Small intestine (tissue), 7 donors: ENCODE data around the gene ABI3BP. TPM values are rescaled to one million over a fixed set of nuclear protein-coding genes. Genes with fewer than 3 reads are reported as not detected.
A peak's percentile ranks its signal among the peaks of the same experiment; 100 is the strongest.

Experiments
- DNase-seq, 2 donors: peaks; one replicate each; pipeline versions ENCODE4 v3.0.0 to v3.0.0-alpha.2; 2013
- FAIRE-seq: peaks from 2 replicates; lab custom pipeline; 2012; peaks lifted over from hg19 to GRCh38; lab: Jason Lieb, UNC
- H3K27ac ChIP-seq, 3 donors: one replicate each; pipeline ENCODE4 v1.5.1; 2013; ENCODE audit warnings: low read length in 2 of 3, mild to moderate bottlenecking in 2 of 3, control low read depth in 1 of 3, inconsistent platforms in 1 of 3, low read depth in 1 of 3, moderate library complexity in 1 of 3
- H3K27me3 ChIP-seq, 3 donors: one replicate each; pipeline ENCODE4 v1.6.1; 2013; ENCODE audit warnings: low read length in 3 of 3, inconsistent platforms in 1 of 3; ENCODE audit not compliant: control insufficient read depth in 3 of 3, insufficient read depth in 3 of 3
- H3K36me3 ChIP-seq, 3 donors: one replicate each; pipeline ENCODE4 v1.6.1; 2013; ENCODE audit warnings: low read length in 3 of 3, inconsistent platforms in 1 of 3, low read depth in 1 of 3, mild to moderate bottlenecking in 1 of 3, moderate library complexity in 1 of 3; ENCODE audit not compliant: control insufficient read depth in 3 of 3, insufficient read depth in 2 of 3
- H3K4me1 ChIP-seq, 3 donors: one replicate each; pipeline ENCODE4 v1.6.1; 2013; ENCODE audit warnings: low read length in 2 of 3, inconsistent platforms in 1 of 3, low read depth in 1 of 3, mild to moderate bottlenecking in 1 of 3, moderate library complexity in 1 of 3; ENCODE audit not compliant: control insufficient read depth in 3 of 3, insufficient read depth in 2 of 3
- H3K4me3 ChIP-seq, 3 donors: one replicate each; pipeline ENCODE4 v1.5.1; 2013; ENCODE audit warnings: low read length in 3 of 3, control low read depth in 1 of 3, inconsistent platforms in 1 of 3, low read depth in 1 of 3, mild to moderate bottlenecking in 1 of 3, moderate library complexity in 1 of 3
- H3K9me3 ChIP-seq, 2 donors: one replicate each; pipeline ENCODE4 v1.6.1; 2013; ENCODE audit warnings: low read depth in 1 of 2, low read length in 1 of 2; ENCODE audit not compliant: control insufficient read depth in 2 of 2, insufficient read depth in 1 of 2
- WGBS, 3 donors: extraction: QIAGEN DNeasy Blood & Tissue Kit; methylation state at CpG; one replicate each; pipeline ENCODE4 v1.1.7; 2013; 5-methylcytosine and 5-hydroxymethylcytosine counted together
- polyA plus RNA-seq, 4 donors: library from polyadenylated mRNA; stranded (reverse) in 3 of 4; unstranded in 1 of 4; fragments of 200-250 nt in 3 of 4; fragments of 120-200 nt in 1 of 4; gene quantifications; one replicate each; pipeline versions ENCODE4 v1.2.1 to v1.2.3, GENCODE V29; 2013
- donor health status: healthy with polysubstance abuse.
- donor health status: control.
- donor health status: control.
- donor health status: Bipolar disorder and iron deficiency.
- donor health status: healthy.

The ABI3BP gene
- polyA plus RNA-seq, 4 donors: 0.54 to 122 (median 14.4) TPM; not detected in 1

GRCh38 chr3:100761211-100761942 lies 231.8 kb downstream of the ABI3BP start:
- H3K36me3 ChIP-seq: no peaks in the 10 kb centered on the region
- 25 to 36% (median 35%) methylated on average over 1 of the region's 1 CpG for WGBS, 3 donors
- FAIRE-seq: no peak

DNA sequence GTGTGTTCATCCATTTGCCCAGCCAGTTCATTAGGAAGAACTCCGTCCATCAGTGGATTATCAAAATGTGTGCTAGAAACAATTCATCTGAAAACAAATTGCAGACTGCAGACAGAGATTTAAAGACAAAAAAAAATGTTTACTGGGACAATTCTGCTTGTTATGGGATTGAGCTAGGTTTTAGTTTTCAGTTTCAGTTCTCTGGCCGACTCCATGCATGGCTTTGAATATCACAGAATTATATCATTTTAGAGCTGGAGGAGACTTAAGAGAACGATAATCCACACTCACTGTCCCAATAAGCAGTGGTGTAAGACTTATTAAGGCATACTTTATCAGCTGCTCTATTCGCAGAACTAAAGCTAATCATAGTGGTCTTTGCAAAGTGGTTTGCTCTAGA lies 232.8 kb downstream of the ABI3BP start:
- 16 to 43% (median 38%) methylated on average over 4 of the region's 4 CpGs for WGBS, 3 donors
- FAIRE-seq: no peak
- no peaks in the 10 kb centered on the region for H3K9me3 ChIP-seq
- H3K27ac ChIP-seq: peak overlapping the region in 1 of 3 donors; percentile 11
- H3K36me3 ChIP-seq: no peaks in the 10 kb centered on the region
- DNase-seq: no peak
- no peaks in the 10 kb centered on the region for H3K27me3 ChIP-seq
- H3K4me1 ChIP-seq: no peaks in the 10 kb centered on the region
- no peak overlapping the region for H3K4me3 ChIP-seq

More at GRCh38 chr3:100761211-100761942, 231.8 kb downstream of the ABI3BP start:
- H3K27ac ChIP-seq: no peak overlapping the region
- H3K4me3 ChIP-seq: no peak overlapping the region
- H3K9me3 ChIP-seq: no peaks in the 10 kb centered on the region
- peak; percentile 23 to 36 for DNase-seq
- no peaks in the 10 kb centered on the region for H3K27me3 ChIP-seq
- H3K4me1 ChIP-seq: no peaks in the 10 kb centered on the region

DNA sequence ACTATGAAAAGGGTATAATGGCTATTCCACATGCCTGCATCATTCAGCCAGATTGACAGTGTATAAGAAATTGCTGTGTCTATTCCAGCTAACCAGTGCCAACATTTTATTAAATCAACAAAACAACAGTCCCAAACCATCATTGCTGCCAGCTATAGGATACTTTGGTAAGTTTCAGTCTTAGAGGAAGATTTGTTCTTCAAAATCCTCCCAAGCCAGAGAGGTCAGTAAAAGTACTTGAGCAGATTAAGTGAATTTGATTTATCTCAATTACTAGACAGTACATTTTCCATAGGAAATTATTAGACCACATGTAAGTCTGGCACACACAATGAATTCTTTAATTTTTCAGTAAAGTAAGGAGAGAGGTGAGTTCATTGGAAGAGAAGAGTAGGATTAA lies 233.3 kb downstream of the ABI3BP start:
- Histone ChIP-seq H3K9me3 (no peaks in the 10 kb centered on the region), H3K27me3 (no peaks in the 10 kb centered on the region), H3K4me3 (no peak overlapping the region), H3K36me3 (no peaks in the 10 kb centered on the region), H3K27ac (no peak overlapping the region), H3K4me1 (no peaks in the 10 kb centered on the region)
- DNase-seq: no peak
- no peak for FAIRE-seq

DNA sequence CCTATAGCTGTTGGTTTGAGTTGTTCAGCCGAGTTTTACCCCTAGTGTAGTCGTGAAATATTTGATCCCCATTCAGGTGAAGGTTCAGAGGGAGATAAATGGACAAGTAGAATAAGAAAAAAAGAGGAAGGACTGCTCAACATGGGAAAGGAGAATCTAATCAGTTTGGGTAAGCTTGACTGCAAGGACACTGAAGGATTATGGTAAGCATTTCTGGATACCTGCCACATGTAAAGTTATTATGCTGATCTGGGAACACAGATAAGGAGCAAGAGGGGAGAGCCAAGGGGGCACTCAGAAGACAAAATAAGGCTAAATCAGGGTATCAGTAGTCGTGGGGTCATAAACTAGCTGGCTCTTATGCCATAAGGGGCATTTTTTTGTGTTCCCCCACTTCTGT lies 234.1 kb downstream of the ABI3BP start:
- WGBS, 3 donors: 32 to 58% (median 47%) methylated on average over 3 of the region's 3 CpGs
- H3K4me1 ChIP-seq: no peaks in the 10 kb centered on the region
- no peak overlapping the region for H3K4me3 ChIP-seq
- H3K27ac ChIP-seq: no peak overlapping the region
- no peaks in the 10 kb centered on the region for H3K9me3 ChIP-seq
- FAIRE-seq: no peak
- no peaks in the 10 kb centered on the region for H3K36me3 ChIP-seq
- DNase-seq: no peak
- H3K27me3 ChIP-seq: no peaks in the 10 kb centered on the region

DNA sequence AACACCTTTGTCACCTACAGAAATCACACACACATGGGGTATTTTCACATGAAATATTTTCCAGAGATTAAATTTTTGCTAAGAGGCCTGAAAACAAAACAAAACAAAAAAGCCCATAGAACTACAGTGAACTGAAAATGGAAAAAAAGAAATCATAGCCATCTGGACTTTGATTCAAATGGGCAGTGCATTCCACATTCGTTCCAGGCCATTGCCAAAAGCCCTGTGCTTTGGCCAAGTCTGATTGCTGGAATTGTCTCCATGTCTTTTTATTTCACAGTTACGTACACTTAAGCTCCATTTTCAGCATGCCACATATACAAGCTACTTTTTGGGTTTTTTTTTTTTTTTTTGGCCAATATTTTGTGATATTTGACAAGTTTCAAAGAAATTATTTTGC lies 236.8 kb downstream of the ABI3BP start:
- no peak for FAIRE-seq
- no peak overlapping the region for H3K27ac ChIP-seq
- H3K4me1 ChIP-seq: no peaks in the 10 kb centered on the region
- DNase-seq: no peak
- H3K9me3 ChIP-seq: no peaks in the 10 kb centered on the region
- H3K27me3 ChIP-seq: no peaks in the 10 kb centered on the region
- no peak overlapping the region for H3K4me3 ChIP-seq
- 49 to 67% (median 56%) methylated on average over 2 of the region's 2 CpGs for WGBS, 3 donors
- H3K36me3 ChIP-seq: peaks cover 0 to 3% (median 3%) of the 10 kb centered on the region in 3 donors

- H3K27ac ChIP-seq: peak overlapping the region in 1 of 3 donors; percentile 3
Observed at GRCh38 chr3:100754563-100755334, 238.5 kb downstream of the ABI3BP start.

DNA sequence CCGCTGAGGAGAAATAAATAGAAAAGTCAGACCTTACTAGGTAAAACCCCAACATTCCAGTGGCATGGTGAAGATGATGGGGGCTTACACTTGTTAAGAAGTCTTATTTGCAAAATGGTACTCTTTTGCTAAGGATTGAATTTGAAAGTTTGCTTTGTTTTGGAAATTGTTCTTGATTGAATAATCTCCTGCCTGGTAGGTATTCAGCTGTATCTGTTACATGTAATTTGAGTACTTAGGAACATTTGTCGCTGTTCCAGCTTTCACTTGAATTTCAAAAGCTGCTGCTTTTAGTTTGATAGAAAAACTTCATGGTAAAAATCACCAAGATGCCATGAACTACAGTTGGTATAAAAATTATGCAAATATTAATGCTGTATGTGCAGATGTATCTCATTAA lies 239.4 kb downstream of the ABI3BP start:
- 91 to 98% (median 95%) methylated on average over 2 of the region's 2 CpGs for WGBS, 3 donors

More at GRCh38 chr3:100754563-100755334, 238.5 kb downstream of the ABI3BP start:
- Histone ChIP-seq H3K4me3 (no peak overlapping the region), H3K4me1 (no peaks in the 10 kb centered on the region), H3K27me3 (no peaks in the 10 kb centered on the region), H3K9me3 (no peaks in the 10 kb centered on the region), H3K36me3 (peaks cover 0 to 7% (median 3%) of the 10 kb centered on the region in 3 donors)
- FAIRE-seq (no peak), DNase-seq (peak; percentile 13 to 24)
- 74 to 95% (median 76%) methylated on average over 3 of the region's 3 CpGs for WGBS, 3 donors

DNA sequence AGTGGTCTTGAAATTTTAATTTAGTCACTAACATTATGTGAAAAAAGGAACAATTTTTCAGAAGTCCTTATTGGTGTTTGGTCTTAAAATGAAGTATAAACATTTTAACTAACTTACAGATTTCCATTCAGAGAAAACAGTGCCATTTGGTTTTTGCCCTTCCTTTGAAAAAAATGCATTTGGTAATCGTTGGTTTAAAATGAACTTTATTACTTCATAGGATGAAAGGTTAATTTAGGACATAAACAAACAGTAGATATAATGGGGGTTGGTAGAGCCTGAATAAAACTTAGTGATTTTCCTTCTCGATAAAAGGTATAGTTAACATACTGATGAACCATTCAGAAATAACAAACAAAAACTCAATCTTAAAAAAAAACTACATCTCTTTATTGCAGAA lies 244.3 kb downstream of the ABI3BP start:
- Histone ChIP-seq H3K9me3 (no peaks in the 10 kb centered on the region), H3K27me3 (no peaks in the 10 kb centered on the region), H3K4me3 (no peak overlapping the region), H3K27ac (no peak overlapping the region), H3K4me1 (no peaks in the 10 kb centered on the region), H3K36me3 (peaks cover 3 to 16% (median 11%) of the 10 kb centered on the region in 3 donors)
- no peak for DNase-seq
- WGBS, 3 donors: 24 to 49% (median 30%) methylated on average over 2 of the region's 2 CpGs
- FAIRE-seq: no peak

More for the DNA sequence above, 239.4 kb downstream of the ABI3BP start:
- FAIRE-seq (no peak), DNase-seq (no peak)
- H3K36me3 ChIP-seq: peaks cover 0 to 7% (median 3%) of the 10 kb centered on the region in 3 donors
- H3K27me3 ChIP-seq: no peaks in the 10 kb centered on the region
- no peaks in the 10 kb centered on the region for H3K4me1 ChIP-seq
- H3K27ac ChIP-seq: no peak overlapping the region
- H3K9me3 ChIP-seq: no peaks in the 10 kb centered on the region
- no peak overlapping the region for H3K4me3 ChIP-seq
